Measurements from ENCODE around the gene SLC2A1.

The SLC2A1 gene

DNA sequence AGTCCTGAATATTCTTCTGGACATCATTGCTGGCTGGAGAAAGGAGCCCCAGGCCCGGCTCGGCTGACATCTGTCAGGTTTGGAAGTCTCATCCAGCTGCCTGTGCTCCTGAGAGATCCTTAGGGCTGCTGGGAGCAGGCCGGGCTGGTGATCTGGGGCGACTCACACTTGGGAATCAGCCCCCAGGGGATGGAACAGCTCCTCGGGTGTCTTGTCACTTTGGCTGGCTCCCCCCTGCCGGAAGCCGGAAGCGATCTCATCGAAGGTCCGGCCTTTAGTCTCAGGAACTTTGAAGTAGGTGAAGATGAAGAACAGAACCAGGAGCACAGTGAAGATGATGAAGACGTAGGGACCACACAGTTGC is 31.8 kb downstream of the SLC2A1 start:
- no peak for DNase-seq (ENCODE audit: low read depth)
- H3K4me3 ChIP-seq (ENCODE audit: low read depth, low read length) = no peak overlapping the region
- in situ Hi-C loops (cut with HindIII; ENCODE audit: low sequenced_read_pairs) = no loop called here
- TF ChIP-seq, protein P1, sequence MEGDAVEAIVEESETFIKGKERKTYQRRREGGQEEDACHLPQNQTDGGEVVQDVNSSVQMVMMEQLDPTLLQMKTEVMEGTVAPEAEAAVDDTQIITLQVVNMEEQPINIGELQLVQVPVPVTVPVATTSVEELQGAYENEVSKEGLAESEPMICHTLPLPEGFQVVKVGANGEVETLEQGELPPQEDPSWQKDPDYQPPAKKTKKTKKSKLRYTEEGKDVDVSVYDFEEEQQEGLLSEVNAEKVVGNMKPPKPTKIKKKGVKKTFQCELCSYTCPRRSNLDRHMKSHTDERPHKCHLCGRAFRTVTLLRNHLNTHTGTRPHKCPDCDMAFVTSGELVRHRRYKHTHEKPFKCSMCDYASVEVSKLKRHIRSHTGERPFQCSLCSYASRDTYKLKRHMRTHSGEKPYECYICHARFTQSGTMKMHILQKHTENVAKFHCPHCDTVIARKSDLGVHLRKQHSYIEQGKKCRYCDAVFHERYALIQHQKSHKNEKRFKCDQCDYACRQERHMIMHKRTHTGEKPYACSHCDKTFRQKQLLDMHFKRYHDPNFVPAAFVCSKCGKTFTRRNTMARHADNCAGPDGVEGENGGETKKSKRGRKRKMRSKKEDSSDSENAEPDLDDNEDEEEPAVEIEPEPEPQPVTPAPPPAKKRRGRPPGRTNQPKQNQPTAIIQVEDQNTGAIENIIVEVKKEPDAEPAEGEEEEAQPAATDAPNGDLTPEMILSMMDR (IDR thresholded peaks at IDR 0.05; ENCODE audit: low read depth, low read length, missing control alignments) = no peak

DNA sequence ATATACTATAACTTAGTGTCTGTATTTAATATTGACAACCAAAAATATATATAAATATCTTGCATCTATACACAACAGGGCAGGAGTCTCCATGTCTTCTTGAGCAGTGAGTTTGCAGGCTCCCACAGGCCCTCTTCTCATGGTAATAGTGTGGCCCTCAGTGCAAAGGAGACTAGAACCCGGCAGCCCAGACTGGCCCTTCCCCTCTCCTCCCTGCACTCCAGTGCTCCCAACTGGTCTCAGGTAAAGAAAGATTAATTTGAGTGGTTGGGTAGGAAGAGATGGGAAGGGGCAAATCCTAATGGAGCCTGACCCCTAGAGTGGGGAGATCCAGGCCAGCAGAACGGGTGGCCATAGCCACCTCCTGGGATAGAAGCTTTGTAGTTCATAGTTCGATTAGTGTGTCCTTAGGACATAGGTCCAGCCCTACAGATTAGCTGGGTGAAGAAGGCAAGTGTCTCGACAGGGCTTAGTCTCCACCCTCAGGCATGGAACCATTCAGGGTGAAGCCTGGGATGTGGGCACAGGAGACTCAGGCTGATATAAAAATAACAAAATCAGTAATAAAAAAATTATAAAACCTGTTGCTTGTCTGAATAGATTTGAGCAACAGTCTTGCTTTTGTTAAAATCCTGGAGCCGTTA is 32.3 kb downstream of the SLC2A1 start:
- in situ Hi-C loops (cut with HindIII; ENCODE audit: low sequenced_read_pairs) = no loop called here
- TF ChIP-seq, protein P1 (IDR thresholded peaks at IDR 0.05; ENCODE audit: low read depth, low read length, missing control alignments) = no peak
- DNase-seq (ENCODE audit: low read depth) = no peak
- no peak overlapping the region for H3K4me3 ChIP-seq (ENCODE audit: low read depth, low read length)

DNA sequence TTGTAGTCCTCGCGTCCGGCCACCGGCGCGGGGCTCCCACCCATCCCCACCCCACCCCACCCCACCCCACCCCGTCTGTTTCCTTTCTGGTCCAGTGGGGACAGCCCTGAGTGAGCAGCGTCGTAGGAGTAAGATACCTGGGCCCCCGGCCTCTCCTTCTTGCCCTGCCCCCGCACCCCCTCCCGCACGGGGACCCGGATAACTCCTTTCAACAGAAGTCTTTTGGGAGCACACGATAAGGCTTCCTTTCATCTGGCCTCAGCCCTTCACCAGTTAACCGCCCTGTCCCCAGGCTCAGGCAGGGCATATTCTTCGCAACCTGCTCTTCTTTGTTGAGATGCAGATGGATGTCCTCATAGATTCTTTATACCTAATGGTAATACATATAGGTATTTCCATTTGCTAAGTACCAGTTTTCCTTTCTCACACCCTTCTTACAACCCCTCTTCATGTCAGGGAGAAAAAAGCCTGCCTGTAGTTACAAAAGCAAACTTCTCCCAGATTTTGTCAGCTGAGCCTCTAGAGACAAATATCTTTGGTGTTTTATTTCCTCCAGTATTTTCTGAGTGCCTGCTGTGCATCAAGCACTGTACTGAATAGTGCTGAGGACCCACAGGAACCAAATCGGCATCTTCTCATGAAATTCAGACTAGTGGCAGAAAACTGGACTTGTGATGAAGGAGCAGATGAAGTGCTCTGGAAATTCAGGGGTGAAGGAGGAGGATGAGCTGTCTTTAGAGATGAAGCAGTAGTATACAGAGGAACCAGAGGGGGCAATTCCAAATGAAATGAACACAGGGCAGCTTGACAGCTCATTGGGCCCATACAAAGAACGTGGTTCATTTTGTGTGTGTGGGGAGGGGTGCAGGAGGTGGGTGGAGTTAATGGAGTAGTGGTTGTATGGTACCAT is 33.6 kb downstream of the SLC2A1 start:
- TF ChIP-seq, protein P1 (IDR thresholded peaks at IDR 0.05; ENCODE audit: low read depth, low read length, missing control alignments) = no peak
- peak overlapping the region; percentile 69 for H3K4me3 ChIP-seq (ENCODE audit: low read depth, low read length)
- in situ Hi-C loops (cut with HindIII; ENCODE audit: low sequenced_read_pairs) = loop anchor here (5.0 kb wide), 1 partner anchor 93 kb away; no protein-coding TSS in a partner anchor
- DNase-seq (ENCODE audit: low read depth) = no peak

DNA sequence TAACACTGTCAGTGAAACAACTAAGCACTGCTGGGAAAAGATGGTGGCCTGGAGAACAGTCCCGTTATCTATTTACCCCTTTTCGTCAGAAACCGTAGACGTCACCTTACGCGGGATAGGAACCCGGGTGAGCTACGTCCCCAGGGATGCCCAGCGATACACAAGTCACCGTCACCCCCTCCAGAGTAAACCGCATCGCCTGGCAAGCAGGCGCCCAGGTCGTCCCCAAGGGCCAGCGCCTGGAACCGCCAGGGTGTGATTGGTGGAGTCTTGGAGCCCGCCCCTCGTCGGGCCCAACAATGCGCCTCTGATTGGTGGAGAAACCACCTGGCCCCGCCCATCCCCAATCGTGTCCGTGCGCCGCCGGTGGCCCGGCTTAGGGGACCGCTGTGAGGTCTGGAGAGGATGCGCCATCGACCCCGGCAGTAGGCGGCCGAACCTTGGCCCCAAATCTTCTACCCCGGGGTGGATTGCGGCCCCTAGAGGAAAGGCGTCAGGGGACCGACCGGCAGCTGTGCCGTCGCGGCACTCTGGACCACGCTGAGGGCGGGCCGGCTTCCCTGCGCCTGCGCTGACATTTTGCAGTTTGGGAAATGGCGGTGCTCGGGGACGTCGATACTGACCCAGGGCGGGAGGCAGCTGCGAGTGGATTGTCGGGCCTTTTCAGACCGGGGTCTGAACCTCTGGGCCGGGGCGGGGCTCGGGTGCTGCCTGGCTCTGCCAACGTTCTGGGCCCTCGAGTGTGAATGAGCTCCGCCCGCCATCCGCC is 34.4 kb downstream of the SLC2A1 start:
- DNase-seq (ENCODE audit: low read depth) = no peak
- in situ Hi-C loops (cut with HindIII; ENCODE audit: low sequenced_read_pairs) = loop anchor here (5.0 kb wide), 1 partner anchor 92 kb away; no protein-coding TSS in a partner anchor
- peak overlapping the region; percentile 69 for H3K4me3 ChIP-seq (ENCODE audit: low read depth, low read length)
- TF ChIP-seq, protein P1 (IDR thresholded peaks at IDR 0.05; ENCODE audit: low read depth, low read length, missing control alignments) = peak; percentile 11

DNA sequence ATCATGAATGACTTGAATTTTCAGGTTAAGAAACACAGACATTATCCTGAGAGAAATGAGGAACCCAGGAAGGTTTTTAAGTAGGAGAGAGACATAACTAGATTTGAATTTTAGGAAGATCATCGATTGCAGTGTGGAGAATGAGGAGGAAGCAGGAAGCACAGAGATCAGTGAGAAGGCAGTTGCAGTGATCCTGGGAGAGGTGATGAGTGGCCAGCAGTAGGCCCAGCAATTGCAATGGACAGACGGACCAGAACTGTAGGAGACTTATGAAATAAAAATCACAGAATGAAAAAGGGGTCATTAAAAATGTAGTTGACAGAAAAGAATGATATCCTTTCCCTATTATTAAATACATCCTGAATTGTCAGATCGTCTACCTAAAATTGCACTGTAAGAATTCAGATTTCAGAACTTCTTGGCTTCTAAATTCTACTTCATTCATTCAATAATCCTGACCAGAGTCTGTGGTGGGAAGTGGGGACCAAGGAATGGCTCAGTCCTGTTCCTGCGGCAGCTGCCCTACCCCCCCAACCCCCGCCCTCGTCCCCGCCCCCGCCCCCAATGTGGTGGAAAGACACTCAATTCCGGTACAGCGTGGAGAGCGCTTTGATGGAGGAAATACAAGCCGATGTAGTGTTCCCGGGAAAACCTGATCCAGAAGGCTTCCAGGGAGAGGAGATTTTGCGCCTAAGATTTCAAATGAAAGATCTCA is 35.1 kb downstream of the SLC2A1 start:
- in situ Hi-C loops (cut with HindIII; ENCODE audit: low sequenced_read_pairs) = loop anchor here (5.0 kb wide), 1 partner anchor 91 kb away; no protein-coding TSS in a partner anchor
- DNase-seq (ENCODE audit: low read depth) = no peak
- H3K4me3 ChIP-seq (ENCODE audit: low read depth, low read length) = peak overlapping the region; percentile 69
- TF ChIP-seq, protein P1 (IDR thresholded peaks at IDR 0.05; ENCODE audit: low read depth, low read length, missing control alignments) = no peak

Data from astrocyte of the cerebellum (primary cell).